ENCODE results near the gene MYCBPAP. TPM values are rescaled to one million over a fixed set of nuclear protein-coding genes. Genes with fewer than 3 reads are reported as not detected.

MYCBPAP gene
- total RNA-seq, 1 donor from 2014 or later: 1.3 TPM

DNA sequence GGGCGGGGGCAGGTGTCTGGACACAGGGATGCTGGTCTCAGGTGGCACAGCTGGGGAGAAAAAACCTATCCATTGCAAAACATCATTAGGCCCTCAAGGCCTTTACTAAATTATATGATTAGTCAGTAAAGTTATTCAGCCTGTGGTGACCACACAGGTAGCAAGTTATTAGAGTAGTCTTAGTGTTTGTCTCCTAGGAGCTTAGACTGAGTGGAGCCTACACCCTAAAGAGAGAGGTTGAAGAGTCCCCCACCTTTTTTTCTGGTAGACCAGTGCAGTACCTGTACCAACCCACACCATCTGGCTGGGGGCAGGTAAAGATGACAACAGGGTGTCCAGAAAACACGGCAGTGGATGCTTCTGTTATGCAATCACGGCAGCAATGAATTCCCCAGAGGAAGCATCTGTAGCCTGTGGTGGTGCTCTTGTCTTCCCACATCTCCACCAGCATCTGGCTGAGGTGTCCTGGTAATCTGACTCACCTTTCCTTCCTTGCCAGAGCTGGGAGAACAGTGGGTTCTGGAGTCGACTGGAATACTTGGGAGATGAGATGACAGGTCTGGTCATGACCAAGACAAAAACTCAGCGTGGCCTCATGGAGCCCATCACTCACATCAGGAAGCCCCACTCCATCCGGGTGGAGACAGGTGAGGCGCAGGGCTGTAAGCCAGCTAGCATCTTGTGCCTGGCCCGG, 11.0 kb downstream of the MYCBPAP start:
- H3K36me3 ChIP-seq: no peaks in the 10 kb centered on the region

DNA sequence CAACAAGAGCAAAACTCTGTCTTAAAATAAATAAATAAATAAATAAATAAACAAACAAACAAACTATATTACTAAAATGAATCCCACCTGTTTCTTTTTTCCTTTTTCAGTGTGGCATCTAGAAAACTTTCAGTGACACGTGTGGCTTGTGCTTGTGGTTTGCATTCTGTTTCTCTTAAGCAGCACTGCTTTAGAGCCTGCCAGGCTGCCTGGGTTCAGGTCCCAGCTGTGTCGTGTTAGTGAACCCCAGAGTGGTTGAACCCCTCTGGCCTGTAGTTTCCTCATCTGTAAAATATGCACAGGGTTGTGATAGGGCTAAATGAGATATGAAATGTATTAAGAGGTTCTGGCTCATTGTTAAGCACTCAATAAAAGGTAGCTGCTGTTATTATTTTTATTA, 12.2 kb downstream of the MYCBPAP start:
- TF ChIP-seq, protein P1, sequence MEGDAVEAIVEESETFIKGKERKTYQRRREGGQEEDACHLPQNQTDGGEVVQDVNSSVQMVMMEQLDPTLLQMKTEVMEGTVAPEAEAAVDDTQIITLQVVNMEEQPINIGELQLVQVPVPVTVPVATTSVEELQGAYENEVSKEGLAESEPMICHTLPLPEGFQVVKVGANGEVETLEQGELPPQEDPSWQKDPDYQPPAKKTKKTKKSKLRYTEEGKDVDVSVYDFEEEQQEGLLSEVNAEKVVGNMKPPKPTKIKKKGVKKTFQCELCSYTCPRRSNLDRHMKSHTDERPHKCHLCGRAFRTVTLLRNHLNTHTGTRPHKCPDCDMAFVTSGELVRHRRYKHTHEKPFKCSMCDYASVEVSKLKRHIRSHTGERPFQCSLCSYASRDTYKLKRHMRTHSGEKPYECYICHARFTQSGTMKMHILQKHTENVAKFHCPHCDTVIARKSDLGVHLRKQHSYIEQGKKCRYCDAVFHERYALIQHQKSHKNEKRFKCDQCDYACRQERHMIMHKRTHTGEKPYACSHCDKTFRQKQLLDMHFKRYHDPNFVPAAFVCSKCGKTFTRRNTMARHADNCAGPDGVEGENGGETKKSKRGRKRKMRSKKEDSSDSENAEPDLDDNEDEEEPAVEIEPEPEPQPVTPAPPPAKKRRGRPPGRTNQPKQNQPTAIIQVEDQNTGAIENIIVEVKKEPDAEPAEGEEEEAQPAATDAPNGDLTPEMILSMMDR (IDR thresholded peaks at IDR 0.05): no peak
- intact Hi-C loops (cut with DNase I): no loop called here
- no peaks in the 10 kb centered on the region for H3K4me1 ChIP-seq
- H3K27me3 ChIP-seq: no peaks in the 10 kb centered on the region
- no peak overlapping the region for H3K27ac ChIP-seq
- H3K36me3 ChIP-seq: no peaks in the 10 kb centered on the region
- DNase-seq (no peak), ATAC-seq (no peak)
- H3K4me3 ChIP-seq: no peak overlapping the region
- no peaks in the 10 kb centered on the region for H3K9me3 ChIP-seq

More for the DNA sequence above, 11.0 kb downstream of the MYCBPAP start:
- Histone ChIP-seq H3K27ac (no peak overlapping the region), H3K27me3 (no peaks in the 10 kb centered on the region), H3K4me3 (no peak overlapping the region), H3K4me1 (no peaks in the 10 kb centered on the region), H3K9me3 (no peaks in the 10 kb centered on the region)
- DNase-seq: no peak
- TF ChIP-seq, protein P1 (IDR thresholded peaks at IDR 0.05): no peak
- ATAC-seq: no peak
- intact Hi-C loops (cut with DNase I): no loop called here

DNA sequence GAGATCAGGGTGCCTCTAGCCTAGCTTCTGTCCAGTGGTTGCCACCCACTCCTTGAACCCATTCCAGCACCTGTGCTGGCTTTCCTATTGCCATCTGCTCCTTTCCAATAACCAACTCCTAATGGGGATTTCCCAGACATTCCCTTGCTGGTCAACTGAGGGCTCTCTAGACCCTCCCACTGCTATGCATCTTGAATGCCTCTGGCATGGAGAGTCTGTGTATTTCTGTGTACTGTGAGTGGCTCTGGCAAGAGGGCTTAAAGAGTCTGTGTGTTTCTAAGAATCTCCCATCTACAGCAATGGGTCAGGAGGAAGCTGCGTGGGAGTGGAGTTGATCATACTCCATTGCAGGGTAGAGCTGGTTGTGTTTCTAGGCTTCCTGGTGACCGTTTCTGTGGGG, 13.3 kb downstream of the MYCBPAP start:
- no peaks in the 10 kb centered on the region for H3K4me1 ChIP-seq
- TF ChIP-seq, protein P1 (IDR thresholded peaks at IDR 0.05): no peak
- ATAC-seq (no peak), DNase-seq (no peak)
- intact Hi-C loops (cut with DNase I): no loop called here
- no peak overlapping the region for H3K4me3 ChIP-seq
- no peaks in the 10 kb centered on the region for H3K27me3 ChIP-seq
- H3K9me3 ChIP-seq: no peaks in the 10 kb centered on the region
- no peaks in the 10 kb centered on the region for H3K36me3 ChIP-seq
- H3K27ac ChIP-seq: no peak overlapping the region

DNA sequence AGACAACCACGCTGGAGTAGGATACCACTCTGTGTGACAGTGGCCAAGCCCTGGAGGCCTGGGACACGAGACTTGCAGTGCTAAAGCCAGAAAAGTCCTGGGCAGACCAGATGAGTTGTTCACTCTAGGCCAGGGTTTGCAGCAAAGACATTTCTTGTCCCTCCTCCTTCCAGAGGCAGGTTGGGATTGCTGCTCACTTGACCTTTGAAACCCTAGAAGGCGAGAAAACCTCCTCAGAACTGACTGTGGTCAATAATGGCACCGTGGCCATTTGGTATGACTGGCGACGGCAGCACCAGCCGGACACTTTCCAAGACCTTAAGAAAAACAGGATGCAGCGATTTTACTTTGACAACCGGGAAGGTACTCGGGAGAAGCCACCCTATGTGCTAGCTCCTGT, 14.5 kb downstream of the MYCBPAP start:
- no peaks in the 10 kb centered on the region for H3K4me1 ChIP-seq
- no peak overlapping the region for H3K27ac ChIP-seq
- no peak overlapping the region for H3K4me3 ChIP-seq
- no peaks in the 10 kb centered on the region for H3K27me3 ChIP-seq
- DNase-seq (no peak), ATAC-seq (no peak)
- TF ChIP-seq, protein P1 (IDR thresholded peaks at IDR 0.05): no peak
- intact Hi-C loops (cut with DNase I): no loop called here
- no peaks in the 10 kb centered on the region for H3K36me3 ChIP-seq
- H3K9me3 ChIP-seq: no peaks in the 10 kb centered on the region

DNA sequence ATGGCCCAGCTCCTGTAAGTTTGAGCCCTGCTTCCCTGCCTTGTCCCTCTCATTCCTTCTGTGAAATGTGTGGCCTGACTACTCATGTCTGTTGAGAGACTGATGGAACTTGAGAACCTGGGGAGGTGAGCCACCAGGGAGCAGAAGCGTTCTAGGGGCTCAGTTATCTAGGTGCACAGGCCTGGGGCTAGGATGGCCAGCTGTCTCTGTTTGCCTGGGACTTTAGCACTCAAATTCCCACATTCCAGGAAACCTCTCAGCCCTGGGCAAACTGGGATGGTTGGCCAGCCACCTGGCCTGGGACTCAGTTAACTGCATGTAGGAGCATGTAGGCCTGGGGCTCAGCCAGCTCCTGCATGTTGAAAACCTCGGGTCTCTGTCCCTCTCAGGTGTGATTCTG, 15.0 kb downstream of the MYCBPAP start:
- Histone ChIP-seq H3K27me3 (no peaks in the 10 kb centered on the region), H3K9me3 (no peaks in the 10 kb centered on the region), H3K36me3 (no peaks in the 10 kb centered on the region), H3K4me1 (no peaks in the 10 kb centered on the region), H3K4me3 (no peak overlapping the region), H3K27ac (no peak overlapping the region)
- TF ChIP-seq, protein P1 (IDR thresholded peaks at IDR 0.05): no peak
- intact Hi-C loops (cut with DNase I): no loop called here
- ATAC-seq (no peak), DNase-seq (no peak)

DNA sequence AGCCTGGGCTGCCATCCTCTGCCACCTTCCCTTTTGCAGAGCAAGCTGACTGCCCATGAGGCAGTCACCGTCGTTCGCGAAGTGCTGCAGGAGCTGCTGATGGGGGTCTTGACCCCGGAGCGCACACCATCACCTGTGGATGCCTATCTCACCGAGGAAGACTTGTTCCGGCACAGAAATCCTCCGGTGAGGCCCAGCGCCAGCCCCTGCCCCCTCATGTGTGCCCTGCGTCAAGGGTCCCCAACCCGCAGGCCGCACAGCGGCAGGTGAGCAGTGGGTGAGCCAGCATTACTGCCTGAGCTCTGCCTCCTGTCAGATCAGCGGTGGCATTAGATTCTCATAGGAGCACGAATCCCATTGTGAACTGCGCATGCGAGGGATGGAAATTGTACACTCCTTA, 16.6 kb downstream of the MYCBPAP start:
- ATAC-seq (no peak), DNase-seq (no peak)
- H3K4me1 ChIP-seq: no peaks in the 10 kb centered on the region
- H3K9me3 ChIP-seq: no peaks in the 10 kb centered on the region
- intact Hi-C loops (cut with DNase I): no loop called here
- H3K27me3 ChIP-seq: peaks cover 4% of the 10 kb centered on the region
- no peak overlapping the region for H3K27ac ChIP-seq
- TF ChIP-seq, protein P1 (IDR thresholded peaks at IDR 0.05): no peak
- H3K36me3 ChIP-seq: no peaks in the 10 kb centered on the region
- H3K4me3 ChIP-seq: no peak overlapping the region

All from upper lobe of right lung (tissue), 1 donor.